ENCODE data around the gene NT5DC2.

Gene NT5DC2

GRCh38 chr3:52547143-52547542 lies 13.5 kb upstream of the NT5DC2 start:
- Histone ChIP-seq H3K36me3 (ENCODE audit: insufficient read depth, low read length) (peaks cover 81% of the 10 kb centered on the region), H3K4me1 (ENCODE audit: insufficient read depth, low read length) (no peaks in the 10 kb centered on the region)
- no peak for ATAC-seq (ENCODE audit: insufficient read depth, low read depth)

GRCh38 chr3:52546111-52546901 lies 12.6 kb upstream of the NT5DC2 start:
- H2AFZ ChIP-seq (ENCODE audit: low read depth, low read length) = no peak overlapping the region
- no peaks in the 10 kb centered on the region for H3K27me3 ChIP-seq (ENCODE audit: insufficient read depth, low read length, poor library complexity)
- H3K79me2 ChIP-seq (ENCODE audit: insufficient read depth, low read length) = peaks cover 13% of the 10 kb centered on the region
- no peak for DNase-seq
- H3K9me3 ChIP-seq (ENCODE audit: insufficient read depth, low read length, severe bottlenecking) = no peaks in the 10 kb centered on the region
- peaks cover 80% of the 10 kb centered on the region for H3K36me3 ChIP-seq (ENCODE audit: insufficient read depth, low read length)
- H4K20me1 ChIP-seq (ENCODE audit: insufficient read depth, low read length) = 0 out of 2 replicates have a peak, but pooled peaks cover 3% of the 10 kb centered on the region
- no peak overlapping the region for H3K4me2 ChIP-seq (ENCODE audit: insufficient read depth, low read length)
- no peaks in the 10 kb centered on the region for H3K4me1 ChIP-seq (ENCODE audit: insufficient read depth, low read length)
- H3K4me3 ChIP-seq (ENCODE audit: low read depth in 1 of 2, low read length in 2 of 2) = no peak overlapping the region
- H3K9ac ChIP-seq (ENCODE audit: low read depth, low read length) = no peak overlapping the region
- no peak overlapping the region for H3K27ac ChIP-seq (ENCODE audit: low read length)
- TF ChIP-seq EZH2 (IDR thresholded peaks at IDR 0.05; ENCODE audit: borderline replicate concordance, low read depth, low read length, severe bottlenecking) (no peak), CTCF (IDR thresholded peaks at IDR 0.05; ENCODE audit: borderline replicate concordance, extremely low read depth, low read length, poor library complexity, severe bottlenecking) (no peak)
- ATAC-seq (ENCODE audit: insufficient read depth, low read depth) = no peak

More at GRCh38 chr3:52547143-52547542, 13.5 kb upstream of the NT5DC2 start:
- H3K9me3 ChIP-seq (ENCODE audit: insufficient read depth, low read length, severe bottlenecking) = no peaks in the 10 kb centered on the region
- DNase-seq = no peak
- H3K9ac ChIP-seq (ENCODE audit: low read depth, low read length) = no peak overlapping the region
- H3K4me2 ChIP-seq (ENCODE audit: insufficient read depth, low read length) = no peak overlapping the region
- no peak overlapping the region for H3K4me3 ChIP-seq (ENCODE audit: low read depth in 1 of 2, low read length in 2 of 2)
- no peaks in the 10 kb centered on the region for H3K27me3 ChIP-seq (ENCODE audit: insufficient read depth, low read length, poor library complexity)
- TF ChIP-seq CTCF (IDR thresholded peaks at IDR 0.05; ENCODE audit: borderline replicate concordance, extremely low read depth, low read length, poor library complexity, severe bottlenecking) (no peak), EZH2 (IDR thresholded peaks at IDR 0.05; ENCODE audit: borderline replicate concordance, low read depth, low read length, severe bottlenecking) (no peak)
- H3K27ac ChIP-seq (ENCODE audit: low read length) = no peak overlapping the region
- H3K79me2 ChIP-seq (ENCODE audit: insufficient read depth, low read length) = peaks cover 4% of the 10 kb centered on the region
- 0 out of 2 replicates have a peak, but pooled peaks cover 3% of the 10 kb centered on the region for H4K20me1 ChIP-seq (ENCODE audit: insufficient read depth, low read length)
- H2AFZ ChIP-seq (ENCODE audit: low read depth, low read length) = no peak overlapping the region

- H3K9ac ChIP-seq (ENCODE audit: low read depth, low read length) = no peak overlapping the region
- no peak overlapping the region for H2AFZ ChIP-seq (ENCODE audit: low read depth, low read length)
- TF ChIP-seq EZH2 (IDR thresholded peaks at IDR 0.05; ENCODE audit: borderline replicate concordance, low read depth, low read length, severe bottlenecking) = no peak
- peaks cover 13% of the 10 kb centered on the region for H3K79me2 ChIP-seq (ENCODE audit: insufficient read depth, low read length)
- no peak overlapping the region for H3K4me2 ChIP-seq (ENCODE audit: insufficient read depth, low read length)
- no peak overlapping the region for H3K27ac ChIP-seq (ENCODE audit: low read length)
- ATAC-seq (ENCODE audit: insufficient read depth, low read depth) = no peak
- 0 out of 2 replicates have a peak, but pooled peaks cover 3% of the 10 kb centered on the region for H4K20me1 ChIP-seq (ENCODE audit: insufficient read depth, low read length)
- no peak overlapping the region for H3K4me3 ChIP-seq (ENCODE audit: low read depth in 1 of 2, low read length in 2 of 2)
- H3K4me1 ChIP-seq (ENCODE audit: insufficient read depth, low read length) = no peaks in the 10 kb centered on the region
- no peak for DNase-seq
- H3K9me3 ChIP-seq (ENCODE audit: insufficient read depth, low read length, severe bottlenecking) = no peaks in the 10 kb centered on the region
- H3K27me3 ChIP-seq (ENCODE audit: insufficient read depth, low read length, poor library complexity) = no peaks in the 10 kb centered on the region
- peaks cover 75% of the 10 kb centered on the region for H3K36me3 ChIP-seq (ENCODE audit: insufficient read depth, low read length)
Measured at GRCh38 chr3:52544937-52545336, 11.3 kb upstream of the NT5DC2 start.

- TF ChIP-seq EZH2 (IDR thresholded peaks at IDR 0.05; ENCODE audit: borderline replicate concordance, low read depth, low read length, severe bottlenecking) (no peak), CTCF (IDR thresholded peaks at IDR 0.05; ENCODE audit: borderline replicate concordance, extremely low read depth, low read length, poor library complexity, severe bottlenecking) (no peak)
- H3K27me3 ChIP-seq (ENCODE audit: insufficient read depth, low read length, poor library complexity) = no peaks in the 10 kb centered on the region
- H3K27ac ChIP-seq (ENCODE audit: low read length) = no peak overlapping the region
- H3K4me2 ChIP-seq (ENCODE audit: insufficient read depth, low read length) = no peak overlapping the region
- H2AFZ ChIP-seq (ENCODE audit: low read depth, low read length) = no peak overlapping the region
- no peak overlapping the region for H3K4me3 ChIP-seq (ENCODE audit: low read depth in 1 of 2, low read length in 2 of 2)
- H3K9ac ChIP-seq (ENCODE audit: low read depth, low read length) = no peak overlapping the region
- peaks cover 41% of the 10 kb centered on the region for H3K36me3 ChIP-seq (ENCODE audit: insufficient read depth, low read length)
- H3K79me2 ChIP-seq (ENCODE audit: insufficient read depth, low read length) = peaks cover 41% of the 10 kb centered on the region
- peaks cover 10% of the 10 kb centered on the region; the same call in 1 of the 2 replicates for H4K20me1 ChIP-seq (ENCODE audit: insufficient read depth, low read length)
- no peaks in the 10 kb centered on the region for H3K9me3 ChIP-seq (ENCODE audit: insufficient read depth, low read length, severe bottlenecking)
- ATAC-seq (ENCODE audit: insufficient read depth, low read depth) (no peak), DNase-seq (no peak)
- peaks cover 26% of the 10 kb centered on the region for H3K4me1 ChIP-seq (ENCODE audit: insufficient read depth, low read length)
Measured at GRCh38 chr3:52541050-52541449, 7.4 kb upstream of the NT5DC2 start.
